Omental fat pad (tissue), 4 donors: Measurements from ENCODE around the gene TOMM34. TPM values are rescaled to one million over a fixed set of nuclear protein-coding genes. Genes with fewer than 3 reads are reported as not detected.

ENCODE experiments used
- ATAC-seq: fragments of 150-250 bp; one replicate; pipeline ENCODE4 v1.9.1; 2016; ENCODE audit warnings: mild to moderate bottlenecking, moderate library complexity; ENCODE audit not compliant: low FRiP score
- DNase-seq: peaks from one replicate; pipeline ENCODE4 v3.0.0-alpha.2; 2019; ENCODE audit warnings: low spot score
- total RNA-seq, 4 donors: library from RNA; depleted of rRNA; stranded (reverse); fragments of >200 nt; gene quantifications; one replicate each; pipeline ENCODE4 v1.1.0, GENCODE V29; 2016
- TF ChIP-seq, protein P1 (sequence below), 3 donors: fragments of 450-650 bp; IDR thresholded peaks; one replicate each; pipeline ENCODE4 v1.5.1; 2016 to 2017; ENCODE audit warnings: antibody characterized with exemption in 3 of 3, mild to moderate bottlenecking in 3 of 3, moderate library complexity in 2 of 3

The TOMM34 gene
- total RNA-seq, 4 donors from 2014 or later = 9.1 to 23.9 (median 12.1) TPM

DNA sequence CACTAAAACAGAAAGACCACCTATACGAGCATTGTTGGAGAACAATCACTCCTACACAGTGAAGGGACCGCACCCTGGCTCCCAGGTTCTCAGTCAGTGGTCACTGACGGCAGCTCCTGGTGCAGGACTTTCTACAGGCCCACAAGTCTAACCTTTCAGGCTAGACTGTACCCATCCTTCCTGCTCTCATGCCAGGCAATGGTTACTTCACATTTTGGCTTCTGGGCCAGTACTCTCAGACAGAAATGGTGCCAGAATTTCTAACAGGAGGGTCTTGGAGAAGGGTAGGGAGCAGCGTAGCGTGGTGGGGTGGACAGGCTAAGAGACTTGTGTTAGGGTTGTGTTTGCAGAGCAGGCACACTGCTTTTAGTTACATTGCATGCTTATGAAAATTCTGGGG lies 12.1 kb downstream of the TOMM34 start:
- TF ChIP-seq, protein P1, sequence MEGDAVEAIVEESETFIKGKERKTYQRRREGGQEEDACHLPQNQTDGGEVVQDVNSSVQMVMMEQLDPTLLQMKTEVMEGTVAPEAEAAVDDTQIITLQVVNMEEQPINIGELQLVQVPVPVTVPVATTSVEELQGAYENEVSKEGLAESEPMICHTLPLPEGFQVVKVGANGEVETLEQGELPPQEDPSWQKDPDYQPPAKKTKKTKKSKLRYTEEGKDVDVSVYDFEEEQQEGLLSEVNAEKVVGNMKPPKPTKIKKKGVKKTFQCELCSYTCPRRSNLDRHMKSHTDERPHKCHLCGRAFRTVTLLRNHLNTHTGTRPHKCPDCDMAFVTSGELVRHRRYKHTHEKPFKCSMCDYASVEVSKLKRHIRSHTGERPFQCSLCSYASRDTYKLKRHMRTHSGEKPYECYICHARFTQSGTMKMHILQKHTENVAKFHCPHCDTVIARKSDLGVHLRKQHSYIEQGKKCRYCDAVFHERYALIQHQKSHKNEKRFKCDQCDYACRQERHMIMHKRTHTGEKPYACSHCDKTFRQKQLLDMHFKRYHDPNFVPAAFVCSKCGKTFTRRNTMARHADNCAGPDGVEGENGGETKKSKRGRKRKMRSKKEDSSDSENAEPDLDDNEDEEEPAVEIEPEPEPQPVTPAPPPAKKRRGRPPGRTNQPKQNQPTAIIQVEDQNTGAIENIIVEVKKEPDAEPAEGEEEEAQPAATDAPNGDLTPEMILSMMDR (IDR thresholded peaks at IDR 0.05) = no peak
- DNase-seq = no peak
- ATAC-seq = no peak

DNA sequence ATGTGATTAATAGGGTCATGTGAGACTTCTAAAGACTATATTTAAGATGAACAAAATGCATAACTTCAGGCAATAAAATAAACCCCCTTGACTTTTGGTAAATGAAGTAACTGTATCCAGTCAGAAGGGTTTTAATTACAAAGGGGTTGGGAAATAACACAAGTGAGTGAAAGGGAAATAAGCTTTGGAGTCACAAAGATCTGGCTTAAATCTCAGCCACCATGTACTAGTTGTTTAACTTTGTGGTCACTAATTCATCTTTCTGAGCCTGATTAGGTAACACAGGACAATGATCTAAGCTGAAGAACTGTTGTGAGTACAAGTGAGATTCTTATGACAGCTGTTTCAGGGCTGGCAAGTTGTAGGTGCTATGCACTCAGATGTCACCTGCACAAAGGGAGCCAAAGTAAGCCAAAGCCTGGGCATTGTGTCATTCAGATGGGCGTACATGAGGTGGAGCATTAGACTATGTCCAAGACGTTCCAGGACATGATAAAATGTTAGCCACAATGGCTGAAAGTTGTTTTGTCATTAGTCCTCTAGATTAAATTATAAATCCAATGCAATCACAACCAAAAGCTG lies 13.8 kb downstream of the TOMM34 start:
- DNase-seq (no peak), ATAC-seq (no peak)
- TF ChIP-seq, protein P1 (IDR thresholded peaks at IDR 0.05) = no peak

DNA sequence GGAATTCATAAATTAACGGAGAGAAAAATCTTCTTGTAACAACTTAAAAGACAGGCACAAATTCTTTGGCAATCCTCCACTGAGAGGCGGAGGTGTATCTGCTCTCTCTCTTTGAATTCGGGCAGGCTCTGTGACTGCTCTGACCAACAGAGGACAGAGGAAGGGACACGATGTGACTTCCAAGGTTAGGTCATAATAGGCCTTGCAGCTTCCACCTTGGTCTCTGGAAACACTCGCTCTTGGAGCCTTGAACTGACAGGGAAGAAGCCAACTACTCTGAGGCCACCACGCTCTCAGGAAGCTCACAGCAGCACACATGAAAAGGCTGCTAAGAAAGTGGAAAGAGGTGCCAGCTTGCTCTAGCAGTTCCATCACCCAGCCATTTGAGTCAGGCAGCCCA lies 14.9 kb downstream of the TOMM34 start:
- DNase-seq = no peak
- no peak for ATAC-seq
- TF ChIP-seq, protein P1 (IDR thresholded peaks at IDR 0.05) = no peak

DNA sequence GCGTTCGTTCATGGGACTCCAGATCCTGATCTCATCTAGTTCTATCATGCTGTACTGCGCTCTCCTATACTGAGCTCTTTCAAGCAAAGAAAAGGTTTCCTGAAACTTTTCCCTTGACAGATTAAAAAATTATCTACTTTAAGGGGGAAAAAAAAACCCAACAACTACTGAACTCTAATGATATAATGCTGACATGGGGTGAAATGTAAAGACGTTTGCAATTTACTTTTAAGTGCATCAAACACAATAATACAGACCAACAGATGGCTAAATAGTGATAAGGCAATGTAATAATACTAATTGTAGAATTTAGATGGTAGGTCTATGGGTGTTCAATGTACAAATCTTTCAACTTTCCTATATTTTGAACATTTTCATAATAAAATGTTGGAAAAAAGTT lies 16.4 kb downstream of the TOMM34 start:
- no peak for ATAC-seq
- TF ChIP-seq, protein P1 (IDR thresholded peaks at IDR 0.05) = no peak
- DNase-seq = no peak

DNA sequence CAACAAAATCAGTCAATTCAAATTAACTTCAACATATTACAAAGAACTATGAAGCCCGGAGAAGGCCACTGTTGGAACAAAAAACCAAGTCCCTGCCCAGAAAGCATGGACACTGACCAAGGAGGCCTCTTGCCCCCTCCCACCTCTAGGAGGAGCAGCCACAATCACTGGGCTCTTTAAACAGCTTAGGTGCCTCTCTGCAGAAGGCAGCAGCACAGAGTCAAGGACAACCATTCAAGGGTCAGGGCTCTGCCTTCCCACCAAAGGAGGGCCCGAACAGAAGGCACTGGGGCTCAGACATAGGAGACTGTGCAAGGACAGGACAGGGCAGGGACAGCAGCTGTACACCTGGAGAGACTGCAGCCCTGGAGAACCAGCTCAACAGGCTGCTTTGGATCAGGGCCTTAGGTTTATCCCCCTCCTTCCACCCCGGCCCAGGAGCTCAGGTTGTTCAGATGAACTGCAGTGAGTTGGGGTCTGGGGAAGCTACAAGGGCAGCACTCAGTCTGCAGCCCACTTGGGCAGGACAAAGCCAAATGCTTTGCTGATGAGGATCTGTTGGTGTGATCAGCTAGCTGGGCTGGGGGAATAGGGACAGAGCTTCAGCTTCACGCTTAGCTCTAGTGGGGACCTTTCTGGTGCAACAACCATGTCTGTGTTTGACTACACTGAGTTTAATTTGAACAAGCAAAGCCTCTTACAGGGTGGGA lies 17.8 kb downstream of the TOMM34 start:
- DNase-seq = no peak
- ATAC-seq = no peak
- TF ChIP-seq, protein P1 (IDR thresholded peaks at IDR 0.05) = no peak

DNA sequence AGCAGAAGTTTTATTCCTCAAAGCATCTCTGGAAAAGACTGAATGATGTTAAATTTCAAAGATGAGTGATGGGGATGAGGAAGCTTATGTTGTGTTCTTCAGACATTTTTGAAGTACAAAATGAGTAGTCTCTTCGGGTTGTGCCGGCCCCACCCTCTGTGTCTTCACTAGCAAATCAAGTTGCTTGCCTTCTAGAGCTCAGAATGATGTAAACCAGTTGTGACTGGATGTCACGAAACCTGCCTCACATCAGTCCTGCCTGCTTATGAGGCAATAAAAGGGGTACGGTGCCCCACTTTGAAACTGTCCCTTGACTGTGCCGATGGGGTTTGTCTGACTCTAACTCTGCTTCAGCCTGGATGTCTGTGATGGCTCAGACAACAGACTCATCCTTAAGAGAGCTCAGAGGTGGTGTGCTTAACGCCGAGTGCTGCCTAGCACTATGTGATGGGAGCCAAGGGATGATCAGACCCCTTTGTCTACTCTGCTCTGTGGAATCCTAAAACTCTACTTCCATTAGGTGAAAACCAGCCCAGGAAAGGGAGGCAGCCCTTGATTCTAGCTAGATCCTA lies 19.0 kb downstream of the TOMM34 start:
- ATAC-seq = no peak
- TF ChIP-seq, protein P1 (IDR thresholded peaks at IDR 0.05) = no peak
- no peak for DNase-seq

DNA sequence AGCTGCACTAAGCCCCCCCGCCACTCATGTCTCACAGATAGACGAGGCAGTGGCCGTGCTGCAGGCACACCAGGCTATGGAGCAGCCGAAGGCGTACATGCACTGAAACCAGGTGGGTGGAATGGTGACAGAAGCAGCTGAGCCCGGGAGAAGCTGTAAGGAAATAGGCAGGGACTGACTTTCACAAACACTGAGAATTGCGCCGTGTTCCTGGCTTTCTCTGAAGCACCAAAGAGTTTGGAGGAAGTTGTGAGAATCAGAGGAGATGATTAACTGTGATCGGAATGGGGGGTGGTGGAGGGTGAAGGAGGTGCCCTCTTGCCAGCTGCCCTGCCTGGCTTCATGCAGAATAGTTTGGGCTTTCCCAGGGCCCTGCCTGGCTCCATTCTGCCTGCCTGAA lies 21.6 kb downstream of the TOMM34 start:
- no peak for ATAC-seq
- TF ChIP-seq, protein P1 (IDR thresholded peaks at IDR 0.05) = no peak
- DNase-seq = no peak
